ENCODE results near the gene ZNF576. TPM values are rescaled to one million over a fixed set of nuclear protein-coding genes. Genes with fewer than 3 reads are reported as not detected.
"Not testable (repeated sequence)": the region's sequence is repeated elsewhere in the genome, so short reads cannot be mapped to it uniquely, and the experiment has no call there.

The ZNF576 gene
- total RNA-seq, 1 donor from 2014 or later = 16.6 TPM

GRCh38 chr19:43644181-43644580, 47.8 kb downstream of the ZNF576 start:
- Histone ChIP-seq H3K36me3 (peaks cover 13% of the 10 kb centered on the region), H3K27me3 (peaks cover 4% of the 10 kb centered on the region), H3K4me1 (no peaks in the 10 kb centered on the region), H3K4me3 (no peak overlapping the region), H3K27ac (no peak overlapping the region), H3K9me3 (no peaks in the 10 kb centered on the region)
- DNase-seq (no peak), ATAC-seq (no peak)
- intact Hi-C loops (cut with DNase I) = no loop called here
- no peak for TF ChIP-seq CTCF (IDR thresholded peaks at IDR 0.05)

GRCh38 chr19:43648633-43649032, 52.2 kb downstream of the ZNF576 start:
- H3K4me3 ChIP-seq = no peak overlapping the region
- no peaks in the 10 kb centered on the region for H3K4me1 ChIP-seq
- ATAC-seq (peak; percentile 27), DNase-seq (no peak)
- intact Hi-C loops (cut with DNase I) = no loop called here
- no peaks in the 10 kb centered on the region for H3K9me3 ChIP-seq
- TF ChIP-seq CTCF (IDR thresholded peaks at IDR 0.05) = no peak
- no peaks in the 10 kb centered on the region for H3K27me3 ChIP-seq
- H3K36me3 ChIP-seq = peaks cover 49% of the 10 kb centered on the region
- no peak overlapping the region for H3K27ac ChIP-seq

- DNase-seq (no peak), ATAC-seq (no peak)
- H3K4me3 ChIP-seq = no peak overlapping the region
- peaks cover 58% of the 10 kb centered on the region for H3K36me3 ChIP-seq
- no peaks in the 10 kb centered on the region for H3K4me1 ChIP-seq
- intact Hi-C loops (cut with DNase I) = no loop called here
- no peaks in the 10 kb centered on the region for H3K27me3 ChIP-seq
- H3K9me3 ChIP-seq = no peaks in the 10 kb centered on the region
- no peak for TF ChIP-seq CTCF (IDR thresholded peaks at IDR 0.05)
- H3K27ac ChIP-seq = no peak overlapping the region
Observed at GRCh38 chr19:43649514-43649913, 53.1 kb downstream of the ZNF576 start.

- H3K27ac ChIP-seq; H3K4me1 ChIP-seq; DNase-seq; H3K27me3 ChIP-seq; intact Hi-C loops (cut with DNase I); ATAC-seq; H3K9me3 ChIP-seq; H3K4me3 ChIP-seq: not testable (repeated sequence)
- H3K36me3 ChIP-seq = peaks cover 66% of the 10 kb centered on the region
Observed at GRCh38 chr19:43650276-43650675, 53.9 kb downstream of the ZNF576 start.

Other genes starting within 250 kb of the ZNF576 start
- gene CD177, start 242.9 kb upstream of the ZNF576 start, total RNA-seq = 3.1 TPM
- not detected for gene TEX101, start 181.7 kb upstream of the ZNF576 start, total RNA-seq
- 0.75 TPM for gene LYPD3, start 131.0 kb upstream of the ZNF576 start, total RNA-seq
- 9.1 TPM for gene PHLDB3, start 91.8 kb upstream of the ZNF576 start, total RNA-seq
- gene ETHE1, start 69.4 kb upstream of the ZNF576 start, total RNA-seq = 34.6 TPM
- 2.3 TPM for gene ZNF575, start 63.4 kb upstream of the ZNF576 start, total RNA-seq
- gene XRCC1, start 21.1 kb upstream of the ZNF576 start, total RNA-seq = 23.8 TPM
- 4.7 TPM for gene PINLYP, start 20.8 kb upstream of the ZNF576 start, total RNA-seq
- gene IRGQ, start 461 bp upstream of the ZNF576 start, total RNA-seq = 23.2 TPM
- 0.29 TPM for gene SRRM5, start 15.5 kb downstream of the ZNF576 start, total RNA-seq
- gene ZNF428, start 23.0 kb downstream of the ZNF576 start, total RNA-seq = 27.1 TPM
- gene CADM4, start 43.3 kb downstream of the ZNF576 start, total RNA-seq = 8.7 TPM
- gene PLAUR, start 73.6 kb downstream of the ZNF576 start, total RNA-seq = 97.2 TPM
- not detected for gene IRGC, start 119.5 kb downstream of the ZNF576 start, total RNA-seq
- gene SMG9, start 158.4 kb downstream of the ZNF576 start, total RNA-seq = 44.7 TPM
- gene KCNN4, start 184.4 kb downstream of the ZNF576 start, total RNA-seq = 7.3 TPM
- gene LYPD5, start 205.9 kb downstream of the ZNF576 start, total RNA-seq = 3.6 TPM
- gene ZNF283, start 230.7 kb downstream of the ZNF576 start, total RNA-seq = 11.7 TPM

All from upper lobe of right lung (tissue), 1 donor.